ENCODE data around the gene RIMS4. TPM values are rescaled to one million over a fixed set of nuclear protein-coding genes. Genes with fewer than 3 reads are reported as not detected.

Gene RIMS4
- total and polyA plus RNA-seq, 2 of the 8 experiments (the other 6 are each of a cell fraction or from before 2014, with no cell fraction given): 13.3 to 44.2 TPM

GRCh38 chr20:44730441-44730840 is 79.9 kb downstream of the RIMS4 start:
- H4K8ac ChIP-seq (ENCODE audit: extremely low read depth, insufficient read depth, low read length): no peak overlapping the region
- no peak overlapping the region for H4K91ac ChIP-seq (replicated peaks; ENCODE audit: insufficient read length, low read length)
- no peak for FAIRE-seq
- H3K27ac ChIP-seq (ENCODE audit: low read depth, low read length): no peak overlapping the region
- H3K79me1 ChIP-seq (ENCODE audit: low read depth, low read length): no peaks in the 10 kb centered on the region
- H2BK120ac ChIP-seq (replicated peaks; ENCODE audit: low read depth, low read length): no peak overlapping the region
- no peaks in the 10 kb centered on the region for H3K27me3 ChIP-seq (replicated peaks in 1 of 4; ENCODE audit: control insufficient read depth in 3 of 4, extremely low read depth in 1 of 4, insufficient read depth in 3 of 4, low read length in 3 of 4)
- no peak overlapping the region for H2BK15ac ChIP-seq (ENCODE audit: low read length)
- 92% methylated on average over 2 of the region's 2 CpGs; no CpG with 5 or more reads in 1 of the 2 experiments for WGBS, 2 experiments (ENCODE audit: extremely low coverage in 1 of 2, insufficient coverage in 1 of 2, insufficient read length in 1 of 2, insufficient replicate concordance in 2 of 2, low coverage in 1 of 2, low lambda C conversion rate in 2 of 2, missing lambda C conversion rate in 1 of 2)
- H3K23me2 ChIP-seq (ENCODE audit: low read depth, low read length): no peaks in the 10 kb centered on the region
- H2BK5ac ChIP-seq (ENCODE audit: low read depth, low read length): no peak overlapping the region
- no peaks in the 10 kb centered on the region for H4K20me1 ChIP-seq (replicated peaks in 1 of 2; ENCODE audit: control insufficient read depth in 1 of 2, insufficient read depth in 2 of 2, low read length in 2 of 2)
- H3K56ac ChIP-seq (replicated peaks; ENCODE audit: insufficient read length, low read depth, low read length): no peak overlapping the region
- H2AFZ ChIP-seq (ENCODE audit: low read length): no peak overlapping the region
- peaks cover 7 to 19% (median 15%) of the 10 kb centered on the region in 4 experiments for H3K4me1 ChIP-seq (replicated peaks in 1 of 4; ENCODE audit: control insufficient read depth in 3 of 4, insufficient read depth in 4 of 4, low read length in 3 of 4)
- H3K14ac ChIP-seq (ENCODE audit: insufficient read length): no peak overlapping the region
- no peaks in the 10 kb centered on the region for H3K36me3 ChIP-seq (ENCODE audit: control insufficient read depth in 2 of 4, insufficient read depth in 4 of 4, low read length in 3 of 4)
- H3K79me2 ChIP-seq (ENCODE audit: control insufficient read depth in 1 of 2, insufficient read depth in 2 of 2, low read length in 2 of 2): no peaks in the 10 kb centered on the region
- no peak overlapping the region for H3K23ac ChIP-seq (ENCODE audit: insufficient read length)
- H3K4me2 ChIP-seq (ENCODE audit: insufficient read depth in 1 of 2, low read depth in 2 of 2, low read length in 2 of 2): no peak overlapping the region
- no peak overlapping the region for H3K4ac ChIP-seq (replicated peaks; ENCODE audit: insufficient read length, low read depth, low read length)
- H2BK20ac ChIP-seq (ENCODE audit: low read length): no peak overlapping the region
- CTCF ChIA-PET (ENCODE audit: partially characterized antibody): interaction anchor here (1.1 to 20.4 kb wide), 8 partner anchors 14 to 69 kb away, joined by 3 to 180 read pairs (median 54); partner anchors contain the start of gene CCN5
- no peak overlapping the region for H3K9ac ChIP-seq (replicated peaks in 1 of 4; ENCODE audit: extremely low read depth in 1 of 4, low read depth in 3 of 4, low read length in 3 of 4)
- no peak overlapping the region for H4K5ac ChIP-seq (ENCODE audit: insufficient read length, low read depth, low read length)
- no peak overlapping the region for H2BK12ac ChIP-seq (ENCODE audit: low read depth, low read length)
- DNase-seq (ENCODE audit: low read depth in 1 of 2, low spot score in 2 of 2): no peak
- H3K18ac ChIP-seq (ENCODE audit: extremely low read depth, low read length): no peak overlapping the region
- H3K4me3 ChIP-seq (ENCODE audit: extremely low read depth in 1 of 4, insufficient read depth in 2 of 4, low read depth in 3 of 4, low read length in 4 of 4): no peak overlapping the region
- H3K9me3 ChIP-seq (ENCODE audit: insufficient read depth in 2 of 2, low read depth in 1 of 2, low read length in 1 of 2): no peaks in the 10 kb centered on the region
- POLR2A ChIA-PET (ENCODE audit: partially characterized antibody): interaction anchor here (3.6 kb wide), 1 partner anchor 47 kb away, joined by 12 read pairs; no protein-coding TSS in a partner anchor
- no peak overlapping the region; the same call in 1 of the 2 replicates for H2AK5ac ChIP-seq (ENCODE audit: low read depth, low read length)
- TF ChIP-seq POLR2A (IDR thresholded peaks at IDR 0.05; ENCODE audit: control extremely low read depth in 1 of 2, low read depth in 2 of 2, low read length in 2 of 2) (no peak), TEAD4 (IDR thresholded peaks at IDR 0.05; ENCODE audit: low read depth, low read length) (no peak), SP1 (IDR thresholded peaks at IDR 0.05; ENCODE audit: low read depth, low read length) (no peak), RXRA (IDR thresholded peaks at IDR 0.05; ENCODE audit: insufficient read depth, low read depth, low read length) (no peak), FOSL1 (IDR thresholded peaks at IDR 0.05; ENCODE audit: insufficient read depth, low read depth, low read length) (no peak), ATF3 (IDR thresholded peaks at IDR 0.05; ENCODE audit: insufficient read depth, low read depth, low read length) (no peak), TBP (IDR thresholded peaks at IDR 0.05; ENCODE audit: low read depth, low read length) (no peak), MAFK (IDR thresholded peaks at IDR 0.05; ENCODE audit: low read depth, low read length) (no peak), ZNF274 (IDR thresholded peaks at IDR 0.05; ENCODE audit: borderline replicate concordance, extremely low read depth, low read length) (no peak), SAP30 (IDR thresholded peaks at IDR 0.05; ENCODE audit: insufficient read depth, insufficient replicate concordance, low read length) (no peak), POU5F1 (IDR thresholded peaks at IDR 0.05; ENCODE audit: low read depth, low read length) (no peak), ASH2L (IDR thresholded peaks at IDR 0.05; ENCODE audit: low read length) (no peak), EGR1 (IDR thresholded peaks at IDR 0.05; ENCODE audit: borderline replicate concordance, low read depth, low read length) (no peak), EP300 (IDR thresholded peaks at IDR 0.05; ENCODE audit: borderline replicate concordance in 1 of 2, low read depth in 2 of 2, low read length in 2 of 2) (no peak), CBX8 (IDR thresholded peaks at IDR 0.05; ENCODE audit: borderline replicate concordance, low read depth, low read length) (no peak)

Measured in H1 (cell line).